ENCODE measurements around the gene HNRNPC.
"Not testable (repeated sequence)": the region's sequence is repeated elsewhere in the genome, so short reads cannot be mapped to it uniquely, and the experiment has no call there.

The HNRNPC gene

GRCh38 chr14:21238823-21239518 lies 30.3 kb downstream of the HNRNPC start:
- Histone ChIP-seq H3K27ac (ENCODE audit: low read length) (no peak overlapping the region), H3K4me3 (ENCODE audit: low read length) (no peak overlapping the region), H3K9me3 (ENCODE audit: insufficient read depth, low read depth, low read length) (no peaks in the 10 kb centered on the region), H3K36me3 (ENCODE audit: insufficient read depth, low read depth, low read length) (peaks cover 97% of the 10 kb centered on the region), H3K27me3 (ENCODE audit: insufficient read depth, low read length) (no peaks in the 10 kb centered on the region), H3K9ac (ENCODE audit: low read depth, low read length) (no peak overlapping the region), H3K4me1 (ENCODE audit: insufficient read depth, low read length) (no peaks in the 10 kb centered on the region)

- Histone ChIP-seq H3K27me3 (ENCODE audit: insufficient read depth, low read length) (no peaks in the 10 kb centered on the region), H3K36me3 (ENCODE audit: insufficient read depth, low read depth, low read length) (peaks cover 98% of the 10 kb centered on the region), H3K4me3 (ENCODE audit: low read length) (no peak overlapping the region), H3K4me1 (ENCODE audit: insufficient read depth, low read length) (no peaks in the 10 kb centered on the region), H3K9me3 (ENCODE audit: insufficient read depth, low read depth, low read length) (no peaks in the 10 kb centered on the region), H3K27ac (ENCODE audit: low read length) (no peak overlapping the region), H3K9ac (ENCODE audit: low read depth, low read length) (no peak overlapping the region)
These were observed 32.1 kb downstream of the HNRNPC start for GRCh38 chr14:21236948-21237797.

GRCh38 chr14:21234112-21234511 lies 35.1 kb downstream of the HNRNPC start:
- Histone ChIP-seq H3K9ac (ENCODE audit: low read depth, low read length) (no peak overlapping the region), H3K9me3 (ENCODE audit: insufficient read depth, low read depth, low read length) (no peaks in the 10 kb centered on the region), H3K27me3 (ENCODE audit: insufficient read depth, low read length) (no peaks in the 10 kb centered on the region), H3K27ac (ENCODE audit: low read length) (no peak overlapping the region), H3K36me3 (ENCODE audit: insufficient read depth, low read depth, low read length) (peaks cover 100% of the 10 kb centered on the region), H3K4me1 (ENCODE audit: insufficient read depth, low read length) (no peaks in the 10 kb centered on the region), H3K4me3 (ENCODE audit: low read length) (no peak overlapping the region)

- no peaks in the 10 kb centered on the region for H3K27me3 ChIP-seq (ENCODE audit: insufficient read depth, low read length)
- no peak overlapping the region for H3K9ac ChIP-seq (ENCODE audit: low read depth, low read length)
- no peak overlapping the region for H3K4me3 ChIP-seq (ENCODE audit: low read length)
- H3K9me3 ChIP-seq (ENCODE audit: insufficient read depth, low read depth, low read length) = no peaks in the 10 kb centered on the region
- no peaks in the 10 kb centered on the region for H3K4me1 ChIP-seq (ENCODE audit: insufficient read depth, low read length)
- H3K27ac ChIP-seq (ENCODE audit: low read length) = no peak overlapping the region
- H3K36me3 ChIP-seq (ENCODE audit: insufficient read depth, low read depth, low read length) = peaks cover 100% of the 10 kb centered on the region
These were observed 35.7 kb downstream of the HNRNPC start for GRCh38 chr14:21233457-21234076.

- H3K4me1 ChIP-seq (ENCODE audit: insufficient read depth, low read length) = no peaks in the 10 kb centered on the region
- H3K27ac ChIP-seq (ENCODE audit: low read length) = no peak overlapping the region
- H3K9me3 ChIP-seq (ENCODE audit: insufficient read depth, low read depth, low read length) = no peaks in the 10 kb centered on the region
- no peaks in the 10 kb centered on the region for H3K27me3 ChIP-seq (ENCODE audit: insufficient read depth, low read length)
- H3K4me3 ChIP-seq (ENCODE audit: low read length) = no peak overlapping the region
- H3K9ac ChIP-seq (ENCODE audit: low read depth, low read length) = no peak overlapping the region
- H3K36me3 ChIP-seq (ENCODE audit: insufficient read depth, low read depth, low read length) = peaks cover 100% of the 10 kb centered on the region
These were observed 38.1 kb downstream of the HNRNPC start for GRCh38 chr14:21231020-21231652.

- Histone ChIP-seq H3K27me3 (ENCODE audit: insufficient read depth, low read length) (no peaks in the 10 kb centered on the region), H3K9me3 (ENCODE audit: insufficient read depth, low read depth, low read length) (no peaks in the 10 kb centered on the region), H3K9ac (ENCODE audit: low read depth, low read length) (no peak overlapping the region), H3K36me3 (ENCODE audit: insufficient read depth, low read depth, low read length) (peaks cover 100% of the 10 kb centered on the region), H3K4me1 (ENCODE audit: insufficient read depth, low read length) (no peaks in the 10 kb centered on the region), H3K27ac (ENCODE audit: low read length) (no peak overlapping the region), H3K4me3 (ENCODE audit: low read length) (no peak overlapping the region)
These were observed 39.4 kb downstream of the HNRNPC start for GRCh38 chr14:21229821-21230220.

- Histone ChIP-seq H3K9ac (ENCODE audit: low read depth, low read length) (no peak overlapping the region), H3K27me3 (ENCODE audit: insufficient read depth, low read length) (no peaks in the 10 kb centered on the region), H3K4me3 (ENCODE audit: low read length) (no peak overlapping the region), H3K9me3 (ENCODE audit: insufficient read depth, low read depth, low read length) (no peaks in the 10 kb centered on the region), H3K27ac (ENCODE audit: low read length) (no peak overlapping the region), H3K36me3 (ENCODE audit: insufficient read depth, low read depth, low read length) (peaks cover 100% of the 10 kb centered on the region), H3K4me1 (ENCODE audit: insufficient read depth, low read length) (no peaks in the 10 kb centered on the region)
These were observed 41.3 kb downstream of the HNRNPC start for GRCh38 chr14:21227981-21228380.

- peaks cover 100% of the 10 kb centered on the region for H3K36me3 ChIP-seq (ENCODE audit: insufficient read depth, low read depth, low read length)
- H3K9ac ChIP-seq (ENCODE audit: low read depth, low read length) = no peak overlapping the region
These were observed 42.1 kb downstream of the HNRNPC start for GRCh38 chr14:21227150-21227549.

GRCh38 chr14:21226467-21226866 lies 42.8 kb downstream of the HNRNPC start:
- H3K9ac ChIP-seq (ENCODE audit: low read depth, low read length) = no peak overlapping the region
- no peak overlapping the region for H3K27ac ChIP-seq (ENCODE audit: low read length)
- peaks cover 100% of the 10 kb centered on the region for H3K36me3 ChIP-seq (ENCODE audit: insufficient read depth, low read depth, low read length)
- no peak overlapping the region for H3K4me3 ChIP-seq (ENCODE audit: low read length)
- H3K9me3 ChIP-seq (ENCODE audit: insufficient read depth, low read depth, low read length) = no peaks in the 10 kb centered on the region
- no peaks in the 10 kb centered on the region for H3K27me3 ChIP-seq (ENCODE audit: insufficient read depth, low read length)
- H3K4me1 ChIP-seq (ENCODE audit: insufficient read depth, low read length) = no peaks in the 10 kb centered on the region

More at GRCh38 chr14:21227150-21227549, 42.1 kb downstream of the HNRNPC start:
- no peak overlapping the region for H3K27ac ChIP-seq (ENCODE audit: low read length)
- no peaks in the 10 kb centered on the region for H3K9me3 ChIP-seq (ENCODE audit: insufficient read depth, low read depth, low read length)
- no peaks in the 10 kb centered on the region for H3K27me3 ChIP-seq (ENCODE audit: insufficient read depth, low read length)
- no peaks in the 10 kb centered on the region for H3K4me1 ChIP-seq (ENCODE audit: insufficient read depth, low read length)
- H3K4me3 ChIP-seq (ENCODE audit: low read length) = no peak overlapping the region

- H3K9me3 ChIP-seq (ENCODE audit: insufficient read depth, low read depth, low read length); H3K9ac ChIP-seq (ENCODE audit: low read depth, low read length): not testable (repeated sequence)
These were observed 44.1 kb downstream of the HNRNPC start for GRCh38 chr14:21225164-21225563.

GRCh38 chr14:21220874-21221477 lies 48.3 kb downstream of the HNRNPC start:
- H3K4me3 ChIP-seq (ENCODE audit: low read length) = no peak overlapping the region
- no peaks in the 10 kb centered on the region for H3K9me3 ChIP-seq (ENCODE audit: insufficient read depth, low read depth, low read length)
- peaks cover 100% of the 10 kb centered on the region for H3K36me3 ChIP-seq (ENCODE audit: insufficient read depth, low read depth, low read length)
- no peak overlapping the region for H3K9ac ChIP-seq (ENCODE audit: low read depth, low read length)
- H3K4me1 ChIP-seq (ENCODE audit: insufficient read depth, low read length) = peaks cover 9% of the 10 kb centered on the region
- no peaks in the 10 kb centered on the region for H3K27me3 ChIP-seq (ENCODE audit: insufficient read depth, low read length)
- no peak overlapping the region for H3K27ac ChIP-seq (ENCODE audit: low read length)

More at GRCh38 chr14:21225164-21225563, 44.1 kb downstream of the HNRNPC start:
- not testable (repeated sequence) for H3K4me3 ChIP-seq (ENCODE audit: low read length); H3K27me3 ChIP-seq (ENCODE audit: insufficient read depth, low read length); H3K27ac ChIP-seq (ENCODE audit: low read length); H3K4me1 ChIP-seq (ENCODE audit: insufficient read depth, low read length)
- peaks cover 100% of the 10 kb centered on the region for H3K36me3 ChIP-seq (ENCODE audit: insufficient read depth, low read depth, low read length)

Data from iPS-20b (cell line).